Osteocyte (in vitro differentiated cells): ENCODE results near the gene IGFBP6. TPM values are rescaled to one million over a fixed set of nuclear protein-coding genes. Genes with fewer than 3 reads are reported as not detected.

Experiments
- DNase-seq: peaks from one replicate; pipeline ENCODE4 v3.0.0; 2021; ENCODE audit warnings: mixed read lengths; ENCODE audit not compliant: unreplicated experiment; ENCODE audit errors: extremely low spot score
- H3K27ac Mint-ChIP-seq: one replicate; pipeline ENCODE4 v1.8.0; 2021; ENCODE audit warnings: mild to moderate bottlenecking, mixed read lengths; ENCODE audit not compliant: unreplicated experiment
- H3K27me3 Mint-ChIP-seq: one replicate; pipeline ENCODE4 v1.8.0; 2021; ENCODE audit warnings: mixed read lengths; ENCODE audit not compliant: unreplicated experiment
- H3K36me3 Mint-ChIP-seq: one replicate; pipeline ENCODE4 v1.8.0; 2021; ENCODE audit warnings: mixed read lengths; ENCODE audit not compliant: unreplicated experiment
- H3K4me1 Mint-ChIP-seq: one replicate; pipeline ENCODE4 v1.8.0; 2021; ENCODE audit warnings: mixed read lengths; ENCODE audit not compliant: unreplicated experiment
- H3K4me3 Mint-ChIP-seq: one replicate; pipeline ENCODE4 v1.8.0; 2021; ENCODE audit warnings: mild to moderate bottlenecking, moderate library complexity, mixed read lengths; ENCODE audit not compliant: unreplicated experiment
- H3K9me3 Mint-ChIP-seq: one replicate; pipeline ENCODE4 v1.8.0; 2021; ENCODE audit warnings: mixed read lengths; ENCODE audit not compliant: unreplicated experiment
- total RNA-seq: library from RNA; stranded (reverse); gene quantifications from 2 replicates; pipeline ENCODE4 v1.2.1, GENCODE V29; 2021
- TF ChIP-seq, protein P1 (sequence below): fragments of 200-600 bp; sonication (generic); IDR thresholded peaks from 2 replicates; pipeline ENCODE4 v1.5.0; 2021; ENCODE audit warnings: antibody characterized with exemption, mild to moderate bottlenecking, moderate library complexity

The IGFBP6 gene
- total RNA-seq, 1 donor from 2014 or later, result 18.8 TPM

DNA sequence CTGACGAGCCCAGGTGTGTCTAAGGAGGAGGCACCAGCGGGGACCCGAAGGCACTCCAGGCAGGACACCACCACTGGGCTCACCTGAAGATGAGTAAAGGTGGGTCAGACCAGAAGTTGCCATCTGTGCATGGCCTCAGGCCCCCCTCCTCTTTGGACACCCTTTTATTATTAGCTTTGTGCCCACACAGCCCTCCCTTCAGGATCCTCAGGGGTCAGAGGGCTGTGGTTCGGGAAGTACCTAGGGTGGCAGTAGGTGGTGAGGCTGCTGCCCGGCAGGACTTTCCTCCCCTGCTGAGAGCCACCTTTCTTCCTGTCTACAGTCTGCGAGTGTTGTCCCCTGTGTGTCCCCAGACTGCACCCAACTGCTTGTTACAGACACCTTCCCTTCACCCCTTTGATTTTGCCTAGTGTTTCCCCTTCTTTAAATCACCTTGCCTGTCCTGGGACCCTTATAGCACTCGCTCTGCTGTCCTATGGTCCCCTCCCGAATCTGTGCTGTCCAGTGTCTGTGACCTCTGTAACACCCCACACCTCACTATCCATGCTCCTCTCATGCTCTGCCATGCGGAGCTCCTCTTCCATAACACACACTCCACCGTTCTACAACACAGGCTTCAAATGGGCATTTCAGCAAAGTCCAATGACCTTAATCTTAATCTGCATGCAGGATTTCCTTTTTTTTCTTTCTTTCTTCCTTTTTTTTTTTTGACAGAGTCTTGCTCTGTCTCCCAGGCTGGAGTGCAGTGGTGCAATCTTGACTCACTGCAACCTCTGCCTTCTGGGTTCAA, 31.5 kb downstream of the IGFBP6 start:
- Mint-ChIP-seq H3K27me3 (peaks cover 12% of the 10 kb centered on the region), H3K36me3 (no peaks in the 10 kb centered on the region), H3K4me1 (peaks cover 4% of the 10 kb centered on the region), H3K4me3 (no peak overlapping the region), H3K27ac (no peak overlapping the region), H3K9me3 (no peaks in the 10 kb centered on the region)
- peak; percentile 80 for DNase-seq
- TF ChIP-seq, protein P1, sequence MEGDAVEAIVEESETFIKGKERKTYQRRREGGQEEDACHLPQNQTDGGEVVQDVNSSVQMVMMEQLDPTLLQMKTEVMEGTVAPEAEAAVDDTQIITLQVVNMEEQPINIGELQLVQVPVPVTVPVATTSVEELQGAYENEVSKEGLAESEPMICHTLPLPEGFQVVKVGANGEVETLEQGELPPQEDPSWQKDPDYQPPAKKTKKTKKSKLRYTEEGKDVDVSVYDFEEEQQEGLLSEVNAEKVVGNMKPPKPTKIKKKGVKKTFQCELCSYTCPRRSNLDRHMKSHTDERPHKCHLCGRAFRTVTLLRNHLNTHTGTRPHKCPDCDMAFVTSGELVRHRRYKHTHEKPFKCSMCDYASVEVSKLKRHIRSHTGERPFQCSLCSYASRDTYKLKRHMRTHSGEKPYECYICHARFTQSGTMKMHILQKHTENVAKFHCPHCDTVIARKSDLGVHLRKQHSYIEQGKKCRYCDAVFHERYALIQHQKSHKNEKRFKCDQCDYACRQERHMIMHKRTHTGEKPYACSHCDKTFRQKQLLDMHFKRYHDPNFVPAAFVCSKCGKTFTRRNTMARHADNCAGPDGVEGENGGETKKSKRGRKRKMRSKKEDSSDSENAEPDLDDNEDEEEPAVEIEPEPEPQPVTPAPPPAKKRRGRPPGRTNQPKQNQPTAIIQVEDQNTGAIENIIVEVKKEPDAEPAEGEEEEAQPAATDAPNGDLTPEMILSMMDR, result no peak

DNA sequence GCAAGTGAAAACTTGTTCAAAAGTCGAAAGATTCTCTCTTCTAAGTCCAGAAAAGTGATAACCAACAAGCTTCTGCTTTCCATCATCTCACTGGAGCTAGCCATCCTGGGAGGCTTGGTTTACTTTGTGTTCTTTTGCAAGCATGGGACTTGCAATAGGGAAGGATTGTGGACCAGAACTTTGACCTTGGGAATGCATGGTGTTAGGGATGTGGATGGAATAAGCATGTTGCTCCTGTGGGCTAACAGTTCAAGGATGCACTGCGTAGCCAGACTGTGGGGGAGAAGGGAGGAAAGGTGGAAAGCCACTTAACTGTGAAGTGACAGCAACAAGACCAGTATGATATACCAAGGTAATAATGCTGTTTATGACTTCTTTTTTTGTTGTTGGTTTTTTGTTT, 34.4 kb downstream of the IGFBP6 start:
- H3K36me3 Mint-ChIP-seq, result no peaks in the 10 kb centered on the region
- peaks cover 19% of the 10 kb centered on the region for H3K27me3 Mint-ChIP-seq
- H3K27ac Mint-ChIP-seq, result no peak overlapping the region
- no peak overlapping the region for H3K4me3 Mint-ChIP-seq
- TF ChIP-seq, protein P1, result no peak
- no peaks in the 10 kb centered on the region for H3K4me1 Mint-ChIP-seq
- H3K9me3 Mint-ChIP-seq, result no peaks in the 10 kb centered on the region
- peak; percentile 44 for DNase-seq

DNA sequence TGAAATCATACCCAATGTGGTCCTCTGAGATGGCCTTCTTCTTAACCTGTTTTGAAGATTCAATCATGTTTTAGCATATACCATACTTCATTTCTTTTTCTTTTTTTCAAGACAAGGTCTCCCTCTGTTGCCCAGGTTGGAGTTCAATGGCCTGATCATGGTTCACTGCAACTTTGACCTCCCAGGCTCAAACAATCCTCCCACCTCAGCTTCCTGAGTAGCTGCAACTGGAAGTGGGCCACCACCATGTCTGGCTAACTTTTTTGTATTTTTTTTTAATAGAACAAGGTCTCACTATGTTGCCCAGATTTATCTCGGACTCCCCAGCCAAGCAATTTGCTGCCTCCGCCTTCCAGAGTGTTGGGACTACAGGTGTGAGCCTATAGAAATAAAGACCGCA, 36.3 kb downstream of the IGFBP6 start:
- Mint-ChIP-seq H3K4me3 (no peak overlapping the region), H3K27me3 (peaks cover 18% of the 10 kb centered on the region), H3K36me3 (no peaks in the 10 kb centered on the region), H3K9me3 (peaks cover 7% of the 10 kb centered on the region), H3K4me1 (no peaks in the 10 kb centered on the region), H3K27ac (no peak overlapping the region)
- TF ChIP-seq, protein P1, result no peak
- DNase-seq, result peak; percentile 19

DNA sequence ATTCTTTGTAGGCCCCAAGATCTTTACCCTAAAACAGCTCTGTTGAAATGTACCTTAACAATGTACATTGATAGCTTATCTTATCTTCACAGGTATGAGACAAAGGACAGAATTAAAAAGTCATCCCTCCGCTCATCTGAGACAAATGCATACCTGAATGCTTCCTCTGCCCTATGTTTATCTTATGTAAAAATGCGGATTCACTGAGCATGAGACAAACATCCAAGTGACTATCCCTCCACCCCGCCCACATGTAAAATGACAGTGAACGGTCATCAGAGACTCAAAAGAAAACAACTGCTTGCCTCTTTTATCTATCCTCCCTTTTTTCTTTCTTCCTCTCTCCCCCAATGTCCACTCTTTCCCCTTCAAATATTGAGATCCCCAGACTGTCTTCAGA, 45.9 kb downstream of the IGFBP6 start:
- Mint-ChIP-seq H3K4me1 (no peaks in the 10 kb centered on the region), H3K9me3 (no peaks in the 10 kb centered on the region)

More for the DNA sequence above, 45.9 kb downstream of the IGFBP6 start:
- no peak overlapping the region for H3K4me3 Mint-ChIP-seq
- TF ChIP-seq, protein P1, result no peak
- no peak overlapping the region for H3K27ac Mint-ChIP-seq
- DNase-seq, result peak; percentile 8
- H3K27me3 Mint-ChIP-seq, result peaks cover 7% of the 10 kb centered on the region
- no peaks in the 10 kb centered on the region for H3K36me3 Mint-ChIP-seq
